HG03135 (cell line): ENCODE measurements around the gene IBA57.
"Not testable (repeated sequence)": the region's sequence is repeated elsewhere in the genome, so short reads cannot be mapped to it uniquely, and the experiment has no call there.

Source experiments
- ATAC-seq: cut with Tn5 transposase; IDR thresholded peaks from one replicate; pipeline ENCODE4 v1.9.1; 2021; ENCODE audit warnings: mild to moderate bottlenecking, moderate library complexity; ENCODE audit not compliant: unreplicated experiment

The IBA57 gene

GRCh38 chr1:228170666-228171065, 5.1 kb downstream of the IBA57 start:
- no peak for ATAC-seq

- no peak for ATAC-seq
These were observed 5.8 kb downstream of the IBA57 start for GRCh38 chr1:228171221-228171891.

DNA sequence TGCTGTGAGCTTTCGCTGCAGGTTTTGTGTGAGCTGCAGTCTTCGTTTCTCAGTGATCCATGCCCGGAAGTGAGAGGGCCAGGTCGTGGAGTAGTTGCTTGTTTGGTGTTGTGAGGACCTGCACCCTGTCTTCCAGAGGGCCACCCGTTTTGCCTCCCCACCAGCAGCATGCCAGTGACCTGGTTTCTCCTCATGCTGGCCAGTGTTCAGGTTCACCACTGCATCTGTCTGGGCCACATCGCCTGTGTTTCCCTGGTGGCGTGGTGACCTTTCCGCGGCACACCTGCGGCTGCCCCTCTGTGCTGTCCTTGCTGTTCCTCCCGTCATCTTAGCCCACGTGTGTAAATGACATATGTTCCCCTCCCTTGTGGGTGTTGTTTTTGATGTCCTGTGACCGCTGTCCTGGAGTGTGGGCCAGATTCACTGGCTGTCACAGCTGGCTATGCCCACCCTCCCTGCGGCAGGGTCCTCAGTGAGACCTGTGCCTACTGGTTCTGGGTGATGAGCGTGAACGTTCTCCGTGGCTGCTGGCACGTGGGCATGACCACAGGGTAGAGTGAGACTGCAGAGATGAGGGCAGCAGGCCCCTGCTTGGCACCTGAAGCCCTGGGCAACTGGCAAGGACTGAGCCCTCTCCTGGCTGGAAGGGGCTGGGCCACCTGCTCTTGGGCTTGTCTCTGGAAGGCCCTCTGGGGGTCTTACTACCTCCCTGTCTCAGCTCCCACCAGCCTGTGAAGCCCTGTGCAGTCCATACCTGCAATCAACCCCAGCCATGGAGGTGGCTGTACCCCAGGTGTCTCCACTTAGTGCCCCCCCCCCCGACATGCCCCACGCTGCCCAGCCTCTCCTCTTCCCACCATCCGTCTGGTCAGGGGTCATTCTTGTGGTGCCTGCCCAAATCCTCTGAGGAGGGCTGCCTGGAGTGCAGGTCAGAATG, 7.3 kb downstream of the IBA57 start:
- ATAC-seq, result no peak

DNA sequence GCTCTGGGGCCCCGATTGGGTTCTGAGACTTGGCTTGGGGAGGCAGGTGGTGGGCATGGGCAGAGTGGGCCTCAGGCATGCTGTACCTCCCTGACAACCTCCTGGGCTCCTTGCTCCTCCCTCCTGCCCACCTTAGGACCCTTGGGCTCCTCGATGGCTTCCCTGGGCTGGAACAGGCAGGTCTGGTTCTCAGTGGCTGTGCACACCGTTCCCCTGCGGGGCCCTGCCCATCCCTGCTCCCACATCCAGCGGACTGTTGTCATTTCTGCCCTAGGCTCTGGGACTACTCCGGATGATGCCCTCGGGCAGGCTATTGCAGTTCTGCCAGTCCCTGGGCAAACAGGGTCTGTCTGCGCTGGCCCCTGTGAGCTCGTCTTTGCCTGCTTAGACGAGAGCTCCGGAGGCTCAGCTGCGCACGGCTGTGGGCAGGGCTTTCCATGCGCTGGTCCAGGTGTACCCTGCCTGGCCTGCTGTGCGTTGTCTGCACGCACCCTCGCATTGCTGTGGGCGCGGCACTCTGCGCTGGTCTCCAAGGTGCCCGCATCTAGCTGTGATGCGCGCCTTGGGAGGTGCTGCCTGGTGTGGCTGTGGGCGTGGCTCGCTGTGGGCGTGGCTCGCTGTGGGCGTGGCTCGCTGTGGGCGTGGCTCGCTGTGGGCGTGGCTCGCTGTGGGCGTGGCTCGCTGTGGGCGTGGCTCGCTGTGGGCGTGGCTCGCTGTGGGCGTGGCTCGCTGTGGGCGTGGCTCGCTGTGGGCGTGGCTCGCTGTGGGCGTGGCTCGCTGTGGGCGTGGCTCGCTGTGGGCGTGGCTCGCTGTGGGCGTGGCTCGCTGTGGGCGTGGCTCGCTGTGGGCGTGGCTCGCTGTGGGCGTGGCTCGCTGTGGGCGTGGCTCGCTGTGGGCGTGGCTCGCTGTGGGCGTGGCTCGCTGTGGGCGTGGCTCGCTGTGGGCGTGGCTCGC, 8.2 kb downstream of the IBA57 start:
- ATAC-seq, result not testable (repeated sequence)

DNA sequence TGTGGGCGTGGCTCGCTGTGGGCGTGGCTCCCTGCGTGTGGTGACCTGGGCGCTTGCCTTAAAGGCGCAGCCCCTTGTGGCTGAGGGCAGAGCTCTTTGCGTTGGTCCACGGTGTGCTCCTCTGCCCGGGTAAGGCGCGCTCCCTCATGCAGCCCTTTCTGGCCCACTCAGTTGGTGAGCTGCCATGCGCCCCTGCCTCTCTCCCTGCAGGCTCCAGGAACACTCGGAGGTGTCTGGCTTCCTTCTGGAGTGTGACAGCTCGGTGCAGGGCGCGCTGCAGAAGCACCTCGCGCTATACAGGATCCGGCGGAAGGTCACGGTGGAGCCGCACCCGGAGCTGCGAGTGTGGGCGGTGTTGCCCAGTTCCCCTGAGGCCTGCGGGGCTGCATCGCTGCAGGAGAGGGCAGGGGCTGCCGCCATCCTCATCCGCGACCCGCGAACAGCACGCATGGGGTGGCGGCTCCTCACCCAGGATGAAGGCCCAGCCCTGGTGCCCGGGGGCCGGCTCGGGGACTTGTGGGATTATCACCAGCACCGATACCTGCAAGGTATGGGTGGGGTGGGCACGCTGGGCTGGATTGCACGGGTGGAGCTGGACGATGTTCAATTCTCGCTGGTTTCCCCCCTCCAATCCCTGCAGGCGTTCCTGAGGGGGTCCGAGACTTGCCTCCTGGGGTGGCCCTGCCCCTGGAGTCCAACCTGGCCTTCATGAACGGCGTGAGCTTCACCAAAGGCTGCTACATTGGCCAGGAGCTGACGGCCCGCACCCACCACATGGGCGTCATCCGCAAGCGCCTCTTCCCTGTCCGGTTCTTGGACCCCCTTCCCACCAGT, 9.1 kb downstream of the IBA57 start:
- ATAC-seq, result no peak

DNA sequence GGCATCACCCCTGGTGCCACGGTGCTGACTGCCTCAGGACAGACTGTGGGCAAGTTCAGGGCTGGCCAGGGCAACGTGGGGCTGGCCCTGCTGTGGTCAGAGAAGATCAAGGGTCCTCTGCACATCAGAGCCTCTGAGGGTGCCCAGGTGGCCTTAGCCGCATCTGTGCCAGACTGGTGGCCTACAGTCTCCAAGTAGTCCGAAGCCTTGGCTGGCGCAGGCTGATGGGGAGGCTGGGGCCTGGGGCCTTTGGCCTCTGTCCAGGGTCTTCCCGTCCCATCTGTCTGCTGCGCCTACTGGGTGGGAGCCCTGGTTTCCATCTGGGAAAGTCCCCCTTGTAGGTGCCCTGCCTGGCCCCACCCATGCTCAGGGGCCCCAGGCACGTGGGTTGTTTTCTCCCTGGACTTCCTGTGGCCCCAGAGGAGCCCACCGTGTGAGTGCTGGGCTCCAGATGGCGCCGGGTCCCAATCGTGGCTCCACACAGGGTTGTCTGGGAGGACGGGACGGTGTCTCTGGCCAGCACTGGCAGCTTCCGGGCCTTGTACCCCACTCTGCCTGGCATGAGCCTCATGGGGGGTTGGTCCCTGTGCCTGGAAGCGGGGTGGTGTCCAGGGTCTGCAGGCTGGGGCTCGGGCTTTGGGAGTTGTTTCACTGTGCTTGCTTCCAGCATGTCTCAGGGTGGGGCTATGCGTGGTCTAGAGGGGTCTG, 9.9 kb downstream of the IBA57 start:
- ATAC-seq, result no peak

GRCh38 chr1:228176024-228176395, 10.4 kb downstream of the IBA57 start:
- no peak for ATAC-seq

- ATAC-seq, result no peak
These were observed 11.0 kb downstream of the IBA57 start for GRCh38 chr1:228176461-228177182.

GRCh38 chr1:228177183-228177475, 11.5 kb downstream of the IBA57 start:
- no peak for ATAC-seq

GRCh38 chr1:228177721-228178710, 12.4 kb downstream of the IBA57 start:
- ATAC-seq, result no peak

DNA sequence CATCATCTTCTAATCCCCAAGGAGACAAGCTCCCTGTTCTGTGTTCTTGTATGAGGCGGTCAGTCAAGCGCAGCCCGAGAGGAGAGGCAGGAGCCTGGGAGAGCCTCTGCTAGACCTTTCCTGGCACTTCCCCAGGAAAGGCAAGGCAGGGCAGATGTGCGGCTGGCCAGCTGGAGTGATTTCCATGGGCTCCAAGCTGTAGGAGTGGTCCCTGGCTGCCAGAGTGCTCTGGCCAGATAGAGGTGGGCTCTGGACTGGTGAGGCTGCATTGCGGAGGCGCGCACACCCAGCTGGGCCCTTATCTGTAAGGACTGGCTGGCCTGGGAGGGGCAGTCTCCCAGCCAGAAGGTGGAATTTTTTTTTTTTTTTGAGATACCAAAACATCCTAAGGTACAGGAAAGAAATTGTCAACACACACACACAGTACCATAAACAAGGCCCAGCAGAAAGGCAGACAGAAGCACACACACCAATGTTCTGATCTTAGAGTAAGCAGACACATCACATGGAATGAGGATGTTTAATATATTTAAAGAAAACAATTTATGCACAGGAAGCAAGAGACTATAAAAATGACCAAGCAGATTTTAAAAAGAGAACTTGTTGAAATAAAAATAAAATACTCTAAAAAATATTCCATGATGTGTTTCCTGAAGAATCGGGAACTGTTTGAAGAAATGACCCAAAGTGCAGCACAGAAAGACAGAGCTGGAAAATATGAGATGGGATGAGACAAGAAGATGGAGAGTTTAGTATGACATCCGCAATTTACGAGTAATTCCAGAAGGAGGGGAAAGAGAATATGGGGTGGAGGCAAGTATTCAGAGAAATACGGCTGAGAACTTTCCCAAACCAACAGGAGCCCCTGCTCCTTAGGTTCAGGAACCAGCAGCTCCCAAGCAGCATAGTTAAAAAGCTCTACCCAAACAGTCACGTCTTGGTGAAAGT, 13.4 kb downstream of the IBA57 start:
- ATAC-seq, result no peak

DNA sequence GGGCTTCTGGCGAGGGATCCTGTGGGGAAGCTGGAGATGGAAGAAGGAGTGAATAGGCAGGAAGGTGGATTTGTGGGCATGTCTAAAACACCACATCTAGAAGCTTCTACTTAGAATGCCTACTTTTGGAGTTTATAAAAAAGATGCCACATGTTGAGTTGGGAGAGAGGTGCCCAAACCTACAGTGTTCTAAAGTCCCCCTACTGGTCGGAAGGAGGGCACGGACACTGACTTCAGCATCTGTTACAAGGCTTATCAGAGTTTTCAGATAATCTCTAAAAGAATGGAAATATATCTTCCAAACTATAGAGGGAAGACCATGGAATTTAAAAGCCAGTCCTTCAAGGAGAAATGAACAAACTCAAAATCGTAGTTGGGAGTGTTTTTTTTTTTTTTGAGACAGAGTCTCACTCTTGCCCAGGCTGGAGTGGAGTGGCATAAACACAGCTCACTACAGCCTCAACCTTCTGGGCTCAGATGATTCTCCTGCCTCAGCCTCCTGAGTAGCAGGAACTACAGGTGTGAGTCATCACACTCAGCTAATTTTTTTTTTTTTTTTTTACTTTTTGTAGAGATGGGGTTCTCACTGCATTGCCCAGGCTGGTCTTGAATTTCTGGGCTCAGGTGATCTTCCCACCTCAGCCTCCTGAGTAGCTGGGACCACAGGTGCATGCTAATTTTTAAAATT, 14.8 kb downstream of the IBA57 start:
- no peak for ATAC-seq

GRCh38 chr1:228180959-228181644, 15.5 kb downstream of the IBA57 start:
- no peak for ATAC-seq

DNA sequence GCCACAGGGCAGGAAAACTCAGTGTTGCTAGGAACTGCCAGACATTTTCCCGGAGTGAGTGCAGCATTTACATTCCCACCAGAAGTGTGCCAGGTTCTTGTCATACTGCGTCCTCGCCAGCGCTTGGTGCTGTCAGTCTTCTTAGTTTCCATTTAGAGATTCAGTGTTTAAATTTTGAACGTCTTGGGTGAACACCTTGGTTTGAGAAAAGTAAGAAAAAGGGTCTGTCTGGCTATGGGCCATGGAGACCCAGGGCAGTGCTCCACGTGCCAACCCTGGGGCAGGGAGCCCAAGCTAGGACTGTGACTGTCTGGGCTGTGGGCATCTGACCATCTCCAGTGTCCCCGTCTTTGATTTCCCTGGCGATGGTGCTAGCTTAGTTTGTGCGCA, 16.0 kb downstream of the IBA57 start:
- no peak for ATAC-seq

DNA sequence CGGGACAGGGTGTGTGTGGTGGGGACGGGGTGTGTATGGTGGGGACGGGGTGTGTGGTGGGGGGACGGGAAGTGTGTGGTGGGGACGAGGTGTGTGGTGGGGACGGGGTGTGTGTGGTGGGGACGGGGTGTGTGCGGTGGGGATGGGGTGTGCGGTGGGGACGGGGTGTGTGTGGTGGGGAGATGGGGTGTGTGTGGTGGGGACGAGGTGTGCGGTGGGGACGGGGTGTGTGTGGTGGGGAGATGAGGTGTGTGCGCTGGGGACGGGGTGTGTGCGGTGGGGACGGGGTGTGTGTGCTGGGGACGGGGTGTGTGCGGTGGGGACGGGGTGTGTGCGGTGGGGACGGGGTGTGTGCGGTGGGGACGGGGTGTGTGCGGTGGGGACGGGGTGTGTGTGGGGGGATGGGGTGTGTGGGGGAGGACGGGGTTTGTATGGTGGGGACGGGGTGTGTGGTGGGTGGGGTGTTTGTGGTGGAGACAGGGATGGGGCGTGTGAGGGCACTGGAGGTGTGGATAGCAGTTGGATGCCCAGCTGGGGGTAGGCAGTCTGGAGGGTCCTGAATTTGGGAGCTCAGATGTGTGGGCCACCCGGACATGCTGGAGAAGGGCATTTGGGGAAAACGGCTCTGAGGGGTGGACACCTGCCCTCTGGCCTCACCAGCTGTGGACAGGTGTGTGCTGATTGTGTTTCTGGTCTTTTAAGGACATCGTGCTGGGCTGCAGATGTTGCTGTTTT, 16.9 kb downstream of the IBA57 start:
- no peak for ATAC-seq
